Gastrocnemius medialis (tissue), 4 donors: ENCODE data around the gene RILP. TPM values are rescaled to one million over a fixed set of nuclear protein-coding genes. Genes with fewer than 3 reads are reported as not detected.

Experiments
- ATAC-seq, 2 donors: fragments of 150-250 bp; one replicate each; pipeline ENCODE4 v1.9.1; 2016
- DNase-seq, 2 donors: peaks; one replicate each; pipeline ENCODE4 v3.0.0-alpha.2; 2019
- H3K27ac ChIP-seq, 4 donors: fragments of 200-600 bp; sonication (generic); 1 replicate in 1 of 4; 2 replicates in 3 of 4; pipeline ENCODE4 v1.5.1; 2016 to 2018; ENCODE audit warnings: mild to moderate bottlenecking in 2 of 4, moderate library complexity in 1 of 4
- H3K27me3 ChIP-seq, 3 donors: fragments of 200-600 bp; sonication (generic) in 2 of 3; 1 replicate in 1 of 3; 2 replicates in 2 of 3; pipeline versions ENCODE4 v1.5.1 to v1.6.0; 2016 to 2019; ENCODE audit warnings: mild to moderate bottlenecking in 1 of 3, moderate library complexity in 1 of 3
- H3K36me3 ChIP-seq, 2 donors: fragments of 200-600 bp; sonication (generic) in 1 of 2; one replicate each; pipeline ENCODE4 v1.5.1; 2017 to 2018
- H3K4me1 ChIP-seq, 2 donors: fragments of 200-600 bp; sonication (generic) in 1 of 2; one replicate each; pipeline ENCODE4 v1.5.1; 2016 to 2017; ENCODE audit warnings: mild to moderate bottlenecking in 2 of 2
- H3K4me3 ChIP-seq, 4 donors: fragments of 200-600 bp; sonication (generic) in 3 of 4; 1 replicate in 1 of 4; 2 replicates in 3 of 4; pipeline ENCODE4 v1.5.1; 2016 to 2019; ENCODE audit warnings: mild to moderate bottlenecking in 2 of 4
- H3K9me3 ChIP-seq, 3 donors: fragments of 200-600 bp; sonication (generic) in 2 of 3; 1 replicate in 1 of 3; 2 replicates in 2 of 3; pipeline ENCODE4 v1.5.1; 2016 to 2019
- CTCF ChIP-seq, 5 experiments: fragments of 450-650 bp in 3 of 5; fragments of 200-600 bp in 2 of 5; sonication (generic) in 2 of 5; IDR thresholded peaks in 4 of 5; conservative IDR thresholded peaks in 1 of 5; 1 replicate in 4 of 5; 2 replicates in 1 of 5; pipeline ENCODE4 v1.5.1; 2016 to 2019; ENCODE audit warnings: antibody characterized with exemption in 5 of 5, mild to moderate bottlenecking in 3 of 5, moderate library complexity in 3 of 5
- POLR2A ChIP-seq, 2 donors: fragments of 450-650 bp; IDR thresholded peaks; one replicate each; pipeline ENCODE4 v1.6.1; 2017; ENCODE audit warnings: antibody characterized with exemption in 2 of 2, mild to moderate bottlenecking in 2 of 2, moderate library complexity in 2 of 2
- in situ Hi-C, 4 donors: fragments of 200-750 bp; cut with MboI; loops; one replicate each; pipeline versions ENCODE4 v1.15.0 to v1.8.0; 2017; ENCODE audit warnings: low sequenced_read_pairs in 4 of 4
- intact Hi-C: fragments of 100-400 bp; cut with DNase I; formaldehyde crosslinking; loops from one replicate; pipeline ENCODE4 v1.15.1; 2023; ENCODE audit warnings: low total_unique reads
- total RNA-seq, 4 donors: library from RNA; depleted of rRNA; stranded (reverse); fragments of >200 nt; gene quantifications; one replicate each; pipeline versions ENCODE4 v1.1.0 to v1.2.3, GENCODE V29; 2016

The RILP gene
- total RNA-seq, 4 donors from 2014 or later: 45.5 to 94.7 (median 58.9) TPM

- TF ChIP-seq POLR2A (IDR thresholded peaks at IDR 0.05) (no peak), CTCF (IDR thresholded peaks at IDR 0.05 in 4 of 5, conservative IDR thresholded peaks at IDR 0.05 in 1 of 5) (no peak)
- DNase-seq (no peak), ATAC-seq (no peak)
- Histone ChIP-seq H3K4me3 (no peak overlapping the region), H3K36me3 (peaks cover 0 to 14% of the 10 kb centered on the region in 2 donors), H3K9me3 (no peaks in the 10 kb centered on the region), H3K4me1 (peaks cover 0 to 9% of the 10 kb centered on the region in 2 donors), H3K27me3 (no peaks in the 10 kb centered on the region), H3K27ac (no peak overlapping the region)
- in situ Hi-C loops (loop anchor here (5.0 to 25.0 kb wide), 4 partner anchors 58 to 373 kb away; partner anchors contain the start of gene BHLHA9 (in 2 of the 4)), intact Hi-C loops (no loop called here)
Measured at GRCh38 chr17:1634841-1635650, 14.6 kb downstream of the RILP start.

- Histone ChIP-seq H3K36me3 (peaks cover 0 to 9% of the 10 kb centered on the region in 2 donors), H3K4me3 (no peak overlapping the region), H3K27ac (peak overlapping the region in 2 of 4 donors; percentile 43 to 97), H3K27me3 (no peaks in the 10 kb centered on the region), H3K9me3 (no peaks in the 10 kb centered on the region), H3K4me1 (peaks cover 21 to 32% of the 10 kb centered on the region in 2 donors)
- ATAC-seq: no peak
- intact Hi-C loops (loop anchor here (1.0 kb wide), 1 partner anchor 56 kb away; no protein-coding TSS in a partner anchor), in situ Hi-C loops (loop anchor here (5.0 to 25.0 kb wide), 4 partner anchors 53 to 368 kb away; partner anchors contain the start of gene BHLHA9 (in 2 of the 4))
- TF ChIP-seq CTCF (IDR thresholded peaks at IDR 0.05 in 4 of 5, conservative IDR thresholded peaks at IDR 0.05 in 1 of 5): no peak
- no peak for TF ChIP-seq POLR2A (IDR thresholded peaks at IDR 0.05)
- DNase-seq: no peak
Measured at GRCh38 chr17:1630662-1631061, 19.0 kb downstream of the RILP start.

GRCh38 chr17:1629504-1630310, 20.0 kb downstream of the RILP start:
- H3K27me3 ChIP-seq: no peaks in the 10 kb centered on the region
- DNase-seq (peak; percentile 43 to 76), ATAC-seq (peak in 1 of 2 donors; percentile 18)
- H3K9me3 ChIP-seq: no peaks in the 10 kb centered on the region
- peak overlapping the region; percentile 91 to 99 (median 94) for H3K27ac ChIP-seq
- H3K4me3 ChIP-seq: peak overlapping the region; percentile 80 to 94 (median 86)
- no peak for TF ChIP-seq POLR2A (IDR thresholded peaks at IDR 0.05)
- peak; percentile 74 to 94 (median 89) for TF ChIP-seq CTCF (IDR thresholded peaks at IDR 0.05 in 4 of 5, conservative IDR thresholded peaks at IDR 0.05 in 1 of 5)
- peaks cover 22 to 34% of the 10 kb centered on the region in 2 donors for H3K4me1 ChIP-seq
- intact Hi-C loops (loop anchor here (1.0 to 5.0 kb wide), 3 partner anchors 55 to 362 kb away; no protein-coding TSS in a partner anchor), in situ Hi-C loops (loop anchor here (5.0 to 25.0 kb wide), 4 partner anchors 52 to 367 kb away; partner anchors contain the start of gene BHLHA9 (in 2 of the 4))
- H3K36me3 ChIP-seq: peaks cover 0 to 7% of the 10 kb centered on the region in 2 donors

GRCh38 chr17:1628856-1629503, 20.7 kb downstream of the RILP start:
- DNase-seq: peak; percentile 92 to 95
- Histone ChIP-seq H3K9me3 (no peaks in the 10 kb centered on the region), H3K4me3 (peak overlapping the region; percentile 80 to 94 (median 86)), H3K36me3 (peaks cover 0 to 7% of the 10 kb centered on the region in 2 donors), H3K27ac (peak overlapping the region; percentile 91 to 99 (median 94)), H3K4me1 (peaks cover 22 to 34% of the 10 kb centered on the region in 2 donors), H3K27me3 (no peaks in the 10 kb centered on the region)
- intact Hi-C loops (loop anchor here (1.0 to 5.0 kb wide), 3 partner anchors 39 to 362 kb away; no protein-coding TSS in a partner anchor), in situ Hi-C loops (loop anchor here in 2 of 4 donors (25.0 kb wide), 1 partner anchor 367 kb away; the partner anchor contains the start of gene BHLHA9 (in 2 of the 2))
- TF ChIP-seq POLR2A (IDR thresholded peaks at IDR 0.05): peak; percentile 69 to 79
- TF ChIP-seq CTCF (IDR thresholded peaks at IDR 0.05 in 4 of 5, conservative IDR thresholded peaks at IDR 0.05 in 1 of 5): peak in 4 of 5 experiments; percentile 68 to 83 (median 80)
- peak; percentile 76 to 85 for ATAC-seq
